RPMI8226 (cell line): Measurements from ENCODE around the gene IMMP2L.

Experiments used
- DNase-seq: peaks from one replicate; pipeline ENCODE4 v3.0.0-alpha.2; 2015

IMMP2L gene

GRCh38 chr7:111012799-111013675 is 549.3 kb downstream of the IMMP2L start:
- DNase-seq: no peak

GRCh38 chr7:111012149-111012548 is 550.1 kb downstream of the IMMP2L start:
- no peak for DNase-seq

- no peak for DNase-seq
Measured at GRCh38 chr7:111011520-111011919, 550.8 kb downstream of the IMMP2L start.

GRCh38 chr7:111010798-111011197 is 551.5 kb downstream of the IMMP2L start:
- DNase-seq: no peak

GRCh38 chr7:111009526-111010040 is 552.7 kb downstream of the IMMP2L start:
- no peak for DNase-seq

- no peak for DNase-seq
Measured at GRCh38 chr7:111006691-111007090, 555.6 kb downstream of the IMMP2L start.

GRCh38 chr7:111006040-111006439 is 556.3 kb downstream of the IMMP2L start:
- no peak for DNase-seq

GRCh38 chr7:111005445-111005844 is 556.8 kb downstream of the IMMP2L start:
- no peak for DNase-seq

- no peak for DNase-seq
Measured at GRCh38 chr7:111004310-111004901, 557.9 kb downstream of the IMMP2L start.

- no peak for DNase-seq
Measured at GRCh38 chr7:111003883-111004282, 558.4 kb downstream of the IMMP2L start.

GRCh38 chr7:110994028-110994967 is 568.0 kb downstream of the IMMP2L start:
- no peak for DNase-seq

GRCh38 chr7:110988890-110989501 is 573.3 kb downstream of the IMMP2L start:
- DNase-seq: no peak

- no peak for DNase-seq
Measured at GRCh38 chr7:110988348-110988747, 573.9 kb downstream of the IMMP2L start.

GRCh38 chr7:110987127-110987693 is 575.1 kb downstream of the IMMP2L start:
- no peak for DNase-seq

- DNase-seq: no peak
Measured at GRCh38 chr7:110983822-110984456, 578.4 kb downstream of the IMMP2L start.

- DNase-seq: no peak
Measured at GRCh38 chr7:110977127-110977737, 585.1 kb downstream of the IMMP2L start.

GRCh38 chr7:110975486-110975885 is 586.8 kb downstream of the IMMP2L start:
- DNase-seq: no peak

- no peak for DNase-seq
Measured at GRCh38 chr7:110974441-110974840, 587.9 kb downstream of the IMMP2L start.

GRCh38 chr7:110973196-110973990 is 588.9 kb downstream of the IMMP2L start:
- DNase-seq: no peak

- DNase-seq: no peak
Measured at GRCh38 chr7:110964775-110965174, 597.5 kb downstream of the IMMP2L start.
